Islet of Langerhans (tissue), 1 donor: ENCODE results near the gene RPL7A.
"Not testable (repeated sequence)": the region's sequence is repeated elsewhere in the genome, so short reads cannot be mapped to it uniquely, and the experiment has no call there.

Experiments used
- FAIRE-seq: peaks from one replicate; lab custom pipeline; 2011; peaks lifted over from hg19 to GRCh38; lab: Jason Lieb, UNC

RPL7A gene

GRCh38 chr9:133369422-133369821, 21.4 kb downstream of the RPL7A start:
- no peak for FAIRE-seq

DNA sequence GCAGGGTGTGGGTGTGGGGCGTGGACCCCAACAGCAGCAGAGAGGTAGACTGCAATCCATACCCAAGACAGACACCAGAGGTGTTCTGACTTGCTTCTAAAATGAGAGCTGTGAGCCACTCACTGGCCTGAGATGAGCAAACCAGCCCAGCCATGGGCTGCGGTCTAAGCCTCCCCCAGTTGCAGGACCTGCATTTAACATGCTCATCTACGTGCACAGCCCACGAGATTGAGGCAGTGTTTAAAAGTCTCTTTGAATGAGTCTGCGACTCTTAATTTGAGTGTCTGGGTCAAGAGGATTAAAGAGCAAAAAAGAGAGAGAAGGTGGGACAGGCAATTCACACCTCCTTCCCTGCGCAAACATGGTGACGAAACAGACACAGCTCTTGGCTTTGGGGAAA, 21.9 kb downstream of the RPL7A start:
- FAIRE-seq: no peak

DNA sequence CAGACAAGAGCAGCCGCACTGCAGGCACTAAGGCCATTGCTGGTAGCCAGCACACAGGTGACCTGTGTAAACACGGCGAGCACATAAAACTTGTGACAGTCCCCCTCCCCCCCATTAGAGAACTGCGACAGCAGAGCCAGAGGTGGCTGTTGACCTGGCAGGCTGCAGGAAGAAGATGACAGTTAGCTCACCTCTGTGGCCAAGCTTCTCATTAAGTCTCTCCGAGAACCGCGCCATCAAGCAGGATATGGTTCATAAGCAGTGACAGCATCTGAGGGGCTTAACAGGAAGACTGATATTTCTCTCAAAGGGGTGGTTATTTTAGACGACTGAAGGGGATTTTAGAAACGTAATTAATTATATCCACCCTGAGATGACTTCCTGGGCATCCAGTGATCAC, 22.7 kb downstream of the RPL7A start:
- no peak for FAIRE-seq

- no peak for FAIRE-seq
Observed at GRCh38 chr9:133371261-133371711, 23.3 kb downstream of the RPL7A start.

DNA sequence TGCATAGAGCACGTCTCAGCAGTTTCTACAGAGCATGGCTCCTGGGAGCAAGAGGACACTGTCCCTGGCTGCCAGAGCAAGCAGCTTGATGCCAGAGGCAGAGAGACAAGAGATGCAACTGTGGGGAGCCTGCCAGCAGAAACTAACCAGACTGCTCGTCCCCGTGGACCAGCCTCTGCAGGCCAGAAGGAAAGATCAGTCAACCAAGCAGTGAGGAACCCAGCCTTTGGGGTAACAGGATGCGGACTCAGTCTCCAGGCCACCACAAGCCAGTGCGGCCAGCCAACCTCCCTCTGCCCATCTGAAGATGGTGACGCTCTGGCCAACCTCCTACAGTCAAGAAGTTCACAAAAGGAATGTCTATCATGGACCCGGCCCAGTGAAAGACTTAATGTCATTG, 24.1 kb downstream of the RPL7A start:
- no peak for FAIRE-seq

DNA sequence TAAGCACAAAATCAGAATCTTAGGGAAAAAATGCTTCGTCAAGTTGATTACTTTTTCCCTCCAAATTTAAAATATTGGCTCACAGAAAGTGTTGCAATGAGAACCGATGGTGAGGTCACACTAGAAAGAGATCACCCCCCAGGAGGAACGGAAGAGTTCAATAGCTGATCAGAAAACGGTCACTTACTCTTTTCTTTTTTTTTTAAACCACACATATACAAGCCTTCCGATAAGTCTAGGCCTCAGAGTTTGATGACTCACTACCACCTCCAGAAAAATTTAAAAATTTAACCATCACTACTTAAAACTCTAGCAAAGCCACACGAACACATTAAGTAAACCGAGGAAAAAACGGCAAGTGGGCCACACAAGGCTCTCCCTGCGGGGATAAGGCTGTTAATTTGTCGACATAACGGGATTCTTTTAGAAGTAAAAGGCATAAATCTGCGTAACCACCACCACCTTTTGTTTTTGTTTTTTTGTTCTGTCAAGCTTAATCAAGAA, 26.6 kb downstream of the RPL7A start:
- no peak for FAIRE-seq

- no peak for FAIRE-seq
Observed at GRCh38 chr9:133375116-133375723, 27.2 kb downstream of the RPL7A start.

DNA sequence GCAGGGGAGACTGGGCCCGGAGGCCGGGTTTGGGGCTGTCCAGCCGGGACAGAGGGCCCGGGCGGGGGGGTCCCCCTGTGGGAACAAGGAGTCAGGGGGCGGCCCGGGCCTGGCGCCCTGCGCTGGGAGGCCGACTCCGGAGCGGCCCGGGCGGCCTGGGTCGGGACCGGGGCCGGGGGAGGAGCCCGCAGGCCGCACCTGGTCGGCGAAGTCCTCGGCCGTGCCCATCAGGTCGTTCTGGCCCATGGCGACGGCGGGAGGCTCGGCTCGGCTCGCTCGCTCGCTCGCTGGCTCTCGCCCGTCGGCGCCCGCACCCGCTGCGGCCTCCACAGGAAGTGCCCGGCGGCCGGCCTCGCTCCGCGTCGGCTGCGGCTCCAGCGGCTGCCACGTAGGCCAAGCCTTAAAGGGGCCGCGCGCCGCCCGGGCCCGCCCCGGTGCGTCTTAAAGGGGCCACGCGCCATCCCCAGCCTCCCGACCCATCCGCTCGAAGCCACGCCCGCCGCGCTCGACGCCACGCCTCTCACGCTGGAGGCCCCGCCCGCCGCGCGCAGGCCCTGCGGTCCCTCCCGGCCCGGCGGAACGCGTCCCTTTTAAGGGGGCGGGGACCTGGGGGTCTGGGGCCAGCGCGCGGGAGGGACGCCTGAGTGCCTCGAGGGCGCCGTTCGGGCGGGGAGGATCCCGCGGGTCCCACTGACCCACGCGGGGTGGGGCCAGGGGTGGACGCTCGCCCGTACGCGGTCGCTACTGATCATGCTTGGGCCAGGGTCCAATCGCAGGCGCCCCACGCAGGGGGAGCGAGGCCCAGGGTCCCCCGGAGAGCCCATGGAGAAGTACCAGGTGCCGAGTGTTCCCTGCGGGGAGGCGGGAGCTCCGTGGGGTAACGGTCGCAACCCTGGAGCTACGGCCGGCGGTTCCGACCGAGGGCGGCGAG, 28.0 kb downstream of the RPL7A start, which contains the start of the genes STKLD1 and SURF4:
STKLD1 (plus strand) TSS at position 643 of the 931 bp plus-strand sequence; CDS start at position 751, 108 bp downstream.
SURF4 (minus strand) TSS at position 337 of the 931 bp plus-strand sequence; CDS start at position 246, 91 bp downstream.
- FAIRE-seq: no peak

- FAIRE-seq: not testable (repeated sequence)
Observed at GRCh38 chr9:133377280-133377679, 29.3 kb downstream of the RPL7A start.

DNA sequence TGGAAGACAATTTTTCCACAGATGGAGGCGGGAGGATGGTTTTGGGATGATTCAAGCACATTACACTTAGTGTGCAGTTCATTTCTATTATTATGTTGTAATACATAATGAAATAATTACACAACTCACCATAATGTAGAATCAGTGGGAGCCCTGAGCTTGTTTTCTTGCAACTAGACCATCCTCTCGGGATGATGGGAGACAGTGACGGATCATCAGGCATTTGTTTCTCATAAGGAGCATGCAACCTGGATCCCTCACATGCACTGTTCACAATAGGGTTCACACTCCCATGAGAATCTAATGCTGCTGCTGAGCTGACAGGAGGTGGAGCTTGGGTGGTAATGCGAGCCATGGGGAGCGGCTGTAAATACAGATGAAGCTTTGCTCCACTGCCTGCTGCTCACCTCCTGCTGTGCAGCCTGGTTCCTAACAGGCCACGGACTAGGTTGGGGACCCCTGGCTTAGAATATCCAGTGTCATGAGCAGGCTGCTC, 29.8 kb downstream of the RPL7A start:
- no peak for FAIRE-seq

- no peak for FAIRE-seq
Observed at GRCh38 chr9:133378408-133378962, 30.5 kb downstream of the RPL7A start.

- FAIRE-seq: no peak
Observed at GRCh38 chr9:133379153-133380086, 31.4 kb downstream of the RPL7A start.

GRCh38 chr9:133380734-133381133, 32.7 kb downstream of the RPL7A start:
- no peak for FAIRE-seq

DNA sequence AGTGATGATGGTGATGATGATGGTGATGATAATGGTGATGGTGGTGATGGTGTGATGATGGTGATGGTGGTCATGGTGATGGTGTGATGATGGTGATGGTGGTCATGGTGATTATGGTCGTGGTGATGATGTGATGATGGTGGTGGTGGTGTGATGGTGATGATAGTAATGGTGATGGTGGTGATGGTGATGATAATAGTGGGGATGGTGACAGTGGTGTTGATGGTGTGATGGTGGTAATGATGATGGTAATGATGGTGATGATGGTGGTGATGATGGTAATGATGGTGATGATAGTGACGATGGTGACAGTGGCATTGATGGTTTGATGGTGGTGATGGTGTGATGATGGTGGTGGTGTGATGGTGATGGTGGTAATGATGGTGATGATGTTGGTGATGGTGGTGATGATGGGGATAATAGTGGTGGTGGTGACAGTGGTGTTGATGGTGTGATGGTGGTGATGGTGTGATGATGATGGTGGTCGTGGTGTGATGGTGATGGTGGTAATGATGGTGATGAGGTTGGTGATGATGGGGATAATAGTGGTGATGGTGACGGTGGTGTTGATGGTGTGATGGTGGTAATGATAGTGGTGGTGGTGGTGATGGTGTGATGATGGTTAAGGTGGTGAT, 34.6 kb downstream of the RPL7A start:
- FAIRE-seq: no peak

DNA sequence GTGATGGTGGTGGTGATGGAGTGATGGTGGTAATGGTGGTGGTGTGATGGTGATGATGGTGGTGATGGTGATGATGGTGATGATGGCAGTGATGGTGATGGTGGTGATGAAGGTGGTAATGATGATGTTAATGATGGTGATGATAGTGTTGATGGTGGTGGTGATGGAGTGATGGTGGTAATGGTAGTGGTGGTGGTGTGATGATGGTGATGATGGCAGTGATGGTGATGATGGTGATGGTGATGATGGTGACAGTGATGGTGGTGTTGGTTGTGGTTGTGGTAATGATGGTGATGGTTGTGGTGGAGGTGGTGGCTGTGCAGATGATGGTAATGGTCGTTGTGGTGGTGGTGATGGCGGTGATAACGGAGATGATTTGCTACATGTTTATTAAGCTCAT, 35.4 kb downstream of the RPL7A start:
- no peak for FAIRE-seq

GRCh38 chr9:133384736-133385321, 36.8 kb downstream of the RPL7A start:
- FAIRE-seq: no peak

GRCh38 chr9:133385452-133385851, 37.4 kb downstream of the RPL7A start:
- FAIRE-seq: no peak

GRCh38 chr9:133386338-133386737, 38.3 kb downstream of the RPL7A start:
- FAIRE-seq: no peak

GRCh38 chr9:133387680-133388079, 39.7 kb downstream of the RPL7A start:
- FAIRE-seq: no peak

- no peak for FAIRE-seq
Observed at GRCh38 chr9:133389025-133389557, 41.1 kb downstream of the RPL7A start.
